Neural cell (in vitro differentiated cells): ENCODE measurements around the gene ADGRG1. TPM values are rescaled to one million over a fixed set of nuclear protein-coding genes. Genes with fewer than 3 reads are reported as not detected.

Experiments
- H2AFZ ChIP-seq: fragments of 200-600, 300-800 bp; sonication (generic), shearing (Covaris generic); 2 replicates; pipeline ENCODE4 v1.6.0; 2014; ENCODE audit warnings: low read depth, mild to moderate bottlenecking, antibody characterized with exemption, low read length, moderate library complexity
- H3F3A ChIP-seq: fragments of 200-600 bp; shearing (Covaris generic); 2 replicates; pipeline ENCODE4 v1.6.1; 2016; ENCODE audit warnings: mild to moderate bottlenecking, moderate library complexity, mixed read lengths, antibody characterized with exemption, low read length; ENCODE audit not compliant: insufficient read depth, poor library complexity, severe bottlenecking
- H3K27ac ChIP-seq: fragments of 200-600, 300-800 bp; sonication (generic), shearing (Covaris generic); 2 replicates; pipeline ENCODE4 v1.5.1; 2014; ENCODE audit warnings: mild to moderate bottlenecking, low read length, moderate library complexity
- H3K27me3 ChIP-seq: fragments of 300-800, 200-600 bp; sonication (generic), shearing (Covaris generic); 2 replicates; pipeline ENCODE4 v1.6.0; 2014; ENCODE audit warnings: mild to moderate bottlenecking, low read depth, low read length, moderate library complexity; ENCODE audit not compliant: insufficient read depth
- H3K36me3 ChIP-seq: fragments of 300-800, 200-600 bp; sonication (generic), shearing (Covaris generic); 2 replicates; pipeline ENCODE4 v1.5.1; 2014; ENCODE audit warnings: mild to moderate bottlenecking, antibody characterized with exemption, low read length, moderate library complexity; ENCODE audit not compliant: insufficient read depth
- H3K4me2 ChIP-seq: fragments of 300-800, 200-600 bp; sonication (generic), shearing (Covaris generic); 2 replicates; pipeline ENCODE4 v1.6.0; 2014; ENCODE audit warnings: mild to moderate bottlenecking, low read length
- H3K4me3 ChIP-seq: fragments of 300-800, 200-600 bp; sonication (generic), shearing (Covaris generic); 2 replicates; pipeline ENCODE4 v1.5.1; 2014; ENCODE audit warnings: mild to moderate bottlenecking, low read length, moderate library complexity
- H3K79me2 ChIP-seq: fragments of 200-600 bp; shearing (Covaris generic); replicated peaks from 2 replicates; pipeline ENCODE4 v1.6.0; 2014; ENCODE audit warnings: mild to moderate bottlenecking, low read length, moderate library complexity; ENCODE audit not compliant: insufficient read depth
- H3K9ac ChIP-seq: fragments of 300-800, 200-600 bp; sonication (generic), shearing (Covaris generic); 2 replicates; pipeline ENCODE4 v1.6.1; 2016; ENCODE audit warnings: mild to moderate bottlenecking, low read length, mixed read lengths
- H3K9me2 ChIP-seq: fragments of 200-600 bp; shearing (Covaris generic); 2 replicates; pipeline ENCODE4 v1.6.1; 2016; ENCODE audit warnings: mild to moderate bottlenecking, low read length, mixed read lengths; ENCODE audit not compliant: insufficient read depth
- H3K9me3 ChIP-seq: fragments of 200-600, 300-800 bp; sonication (generic), shearing (Covaris generic); 2 replicates; pipeline ENCODE4 v1.6.1; 2016; ENCODE audit warnings: mild to moderate bottlenecking, mixed run types, low read length, moderate library complexity, mixed read lengths
- H4K20me1 ChIP-seq: fragments of 200-600 bp; shearing (Covaris generic); 2 replicates; pipeline ENCODE4 v1.6.1; 2016; ENCODE audit warnings: mild to moderate bottlenecking, mixed run types; ENCODE audit not compliant: insufficient read depth
- CTCF ChIP-seq: fragments of 450-650 bp; IDR thresholded peaks from 2 replicates; pipeline ENCODE4 v1.5.1; 2014; ENCODE audit warnings: antibody characterized with exemption, mild to moderate bottlenecking, moderate library complexity; ENCODE audit not compliant: poor library complexity, severe bottlenecking
- EP300 ChIP-seq: fragments of 450-650 bp; conservative IDR thresholded peaks from 2 replicates; pipeline ENCODE4 v1.6.1; 2014; ENCODE audit warnings: antibody characterized with exemption, mild to moderate bottlenecking, moderate library complexity; ENCODE audit not compliant: poor library complexity, severe bottlenecking
- EZH2 ChIP-seq: fragments of 200-600, 300-800 bp; shearing (Covaris generic), sonication (generic); IDR thresholded peaks from 2 replicates; pipeline ENCODE4 v1.6.1; 2014; ENCODE audit warnings: antibody characterized with exemption, low read length, borderline replicate concordance, mild to moderate bottlenecking; ENCODE audit not compliant: insufficient read depth, poor library complexity, severe bottlenecking
- MXI1 ChIP-seq: fragments of 450-650 bp; conservative IDR thresholded peaks from 2 replicates; pipeline ENCODE4 v1.6.1; 2014; ENCODE audit warnings: antibody characterized with exemption, mild to moderate bottlenecking; ENCODE audit not compliant: poor library complexity, severe bottlenecking
- POLR2AphosphoS5 ChIP-seq: IDR thresholded peaks from 2 replicates; pipeline ENCODE4 v1.6.1; 2012
- RAD21 ChIP-seq: fragments of 450-650 bp; conservative IDR thresholded peaks from 2 replicates; pipeline ENCODE4 v1.6.1; 2014; ENCODE audit warnings: antibody characterized with exemption, mild to moderate bottlenecking, moderate library complexity
- REST ChIP-seq: IDR thresholded peaks from 2 replicates; pipeline ENCODE4 v1.6.1; 2012; ENCODE audit warnings: borderline replicate concordance
- SMC3 ChIP-seq: fragments of 450-650 bp; conservative IDR thresholded peaks from 2 replicates; pipeline ENCODE4 v1.6.1; 2014; ENCODE audit warnings: antibody characterized with exemption, mild to moderate bottlenecking, moderate library complexity; ENCODE audit not compliant: poor library complexity
- TAF1 ChIP-seq: IDR thresholded peaks from 2 replicates; pipeline ENCODE4 v1.6.1; 2012; ENCODE audit warnings: low read depth
- polyA plus RNA-seq: library from polyadenylated mRNA; depleted of rRNA; stranded (reverse); fragments of >200 nt; gene quantifications from 2 replicates; pipeline ENCODE4 v1.2.3, GENCODE V29; 2014

The ADGRG1 gene
- polyA plus RNA-seq, 1 donor from 2014 or later: 86.8 TPM

- H3K79me2 ChIP-seq: no peaks in the 10 kb centered on the region
- no peak within 1 kb of the TSS for H3K27ac ChIP-seq
- no peaks in the 10 kb centered on the region for H4K20me1 ChIP-seq
- no peaks in the 10 kb centered on the region for H3F3A ChIP-seq
- H2AFZ ChIP-seq: no peak within 1 kb of the TSS
- no peaks in the 10 kb centered on the region for H3K9me2 ChIP-seq
- TF ChIP-seq SMC3: no peak
- no peak for TF ChIP-seq MXI1
- TF ChIP-seq RAD21: no peak
- no peak for TF ChIP-seq REST
- TF ChIP-seq CTCF: no peak
- no peak for TF ChIP-seq EZH2
- no peak for TF ChIP-seq POLR2AphosphoS5
- TF ChIP-seq EP300: no peak
- peaks cover 5% of the 10 kb centered on the region for H3K36me3 ChIP-seq
- no peaks in the 10 kb centered on the region for H3K27me3 ChIP-seq
- no peak within 1 kb of the TSS for H3K4me2 ChIP-seq
- no peak within 1 kb of the TSS for H3K9ac ChIP-seq
- H3K4me3 ChIP-seq: no peak within 1 kb of the TSS
- no peaks in the 10 kb centered on the region for H3K9me3 ChIP-seq
Measured at GRCh38 chr16:57668263-57668571, 39.8 kb downstream of the ADGRG1 start, which contains the start of gene ADGRG3. Gene ADGRG3 (plus strand): TSS chr16:57668306. CDS start chr16:57668348, 42 bp downstream.

DNA sequence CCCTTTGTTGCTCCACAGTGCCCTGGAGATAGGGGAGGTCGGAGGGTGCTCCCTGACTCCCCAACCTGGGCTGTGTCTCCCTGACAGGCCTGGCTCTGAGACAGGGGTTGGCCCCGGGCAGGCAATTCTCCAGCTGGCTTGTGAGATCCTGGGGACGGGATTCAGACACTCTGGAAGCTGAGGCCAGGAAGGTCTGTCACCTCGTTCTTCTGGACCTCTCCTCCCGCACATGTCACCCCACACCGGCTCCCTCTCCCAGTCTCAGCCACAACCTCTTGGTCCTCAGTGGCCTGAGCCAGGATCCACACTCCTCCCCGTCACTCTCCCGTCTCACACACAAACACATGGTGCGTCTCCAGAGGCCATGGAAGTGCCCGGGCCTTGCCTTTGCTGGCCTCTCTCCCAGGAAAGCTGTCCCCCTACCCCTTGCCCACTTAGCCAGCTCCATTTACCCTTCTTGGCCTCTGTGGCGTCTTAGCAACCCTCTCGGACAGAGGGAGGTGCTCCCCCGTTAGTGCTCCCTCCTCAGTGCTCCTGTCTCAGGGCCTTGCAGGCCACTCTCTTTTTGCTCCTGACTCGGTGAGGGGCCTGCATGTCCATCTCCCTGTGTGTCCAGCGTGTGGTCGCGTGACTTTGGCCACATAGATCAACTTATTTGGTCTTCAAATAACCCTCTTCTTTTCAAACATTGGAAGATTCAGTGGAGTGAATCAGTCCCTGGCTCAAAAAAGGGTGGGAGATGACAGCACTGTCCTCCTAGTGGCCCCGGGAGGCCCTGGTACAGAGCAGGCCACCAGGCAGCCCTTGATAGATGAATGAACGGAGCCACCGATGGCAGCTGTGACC, 40.4 kb downstream of the ADGRG1 start:
- Histone ChIP-seq H3K4me3 (no peak overlapping the region), H3F3A (no peaks in the 10 kb centered on the region), H3K27ac (no peak overlapping the region), H3K4me2 (no peak overlapping the region), H3K36me3 (no peaks in the 10 kb centered on the region), H3K27me3 (no peaks in the 10 kb centered on the region), H2AFZ (no peak overlapping the region), H3K79me2 (no peaks in the 10 kb centered on the region), H4K20me1 (no peaks in the 10 kb centered on the region), H3K9me2 (no peaks in the 10 kb centered on the region), H3K9ac (no peak overlapping the region), H3K9me3 (no peaks in the 10 kb centered on the region)
- no peak for TF ChIP-seq SMC3
- no peak for TF ChIP-seq EZH2
- no peak for TF ChIP-seq POLR2AphosphoS5
- TF ChIP-seq REST: no peak
- no peak for TF ChIP-seq TAF1
- TF ChIP-seq EP300: no peak
- no peak for TF ChIP-seq CTCF
- TF ChIP-seq RAD21: no peak
- no peak for TF ChIP-seq MXI1
